Endothelial cell of umbilical vein (primary cell): ENCODE data around the gene TNFAIP1. TPM values are rescaled to one million over a fixed set of nuclear protein-coding genes. Genes with fewer than 3 reads are reported as not detected.

Experiments
- BruUV-seq: library from RNA; stranded (reverse); fragments of 400-500 nt; replicated peaks from 2 replicates; lab custom pipeline; 2021; lab: Mats Ljungman, UMichigan
- CTCF ChIA-PET: fragments of 300-600, 350-600 bp; sonication (Branson Sonifier 250); formaldehyde crosslinking; loops from one replicate; lab custom pipeline; 2021; ENCODE audit warnings: antibody characterized with exemption, inconsistent platforms; lab: Charles Lee
- POLR2A ChIA-PET: fragments of 300-600, 350-600 bp; sonication (Branson Sonifier 250); formaldehyde crosslinking; loops from one replicate; lab custom pipeline; 2021; ENCODE audit warnings: antibody characterized with exemption, inconsistent platforms; lab: Charles Lee
- DNase-seq: peaks from one replicate; pipeline ENCODE4 v3.0.0-alpha.2; 2011; ENCODE audit warnings: low read depth, low spot score
- FAIRE-seq: peaks from 2 replicates; lab custom pipeline; 2011; peaks lifted over from hg19 to GRCh38; lab: Jason Lieb, UNC
- H2AFZ ChIP-seq: 2 replicates; pipeline ENCODE4 v1.6.0; 2012; ENCODE audit warnings: low read depth, low read length, control low read depth, inconsistent platforms
- H3K27ac ChIP-seq: 2 replicates; pipeline ENCODE4 v1.5.1; 2011; ENCODE audit warnings: low read depth, mild to moderate bottlenecking, control low read depth, low read length, moderate library complexity; ENCODE audit not compliant: insufficient read depth
- H3K27me3 ChIP-seq, 2 experiments: 2 replicates each; pipeline versions ENCODE4 v1.6.0 to v1.6.1; 2011; ENCODE audit warnings: low read length in 2 of 2, mixed read lengths in 1 of 2; ENCODE audit not compliant: control insufficient read depth in 2 of 2, insufficient read depth in 2 of 2
- H3K36me3 ChIP-seq, 2 experiments: 2 replicates in 1 of 2; 3 replicates in 1 of 2; pipeline ENCODE4 v1.5.1; 2011; ENCODE audit warnings: low read length in 2 of 2, mild to moderate bottlenecking in 1 of 2, moderate library complexity in 1 of 2; ENCODE audit not compliant: control insufficient read depth in 2 of 2, insufficient read depth in 2 of 2; ENCODE audit errors: extremely low read depth in 1 of 2
- H3K4me1 ChIP-seq: 3 replicates; pipeline ENCODE4 v1.5.1; 2011; ENCODE audit warnings: mild to moderate bottlenecking, low read length; ENCODE audit not compliant: control insufficient read depth, insufficient read depth; ENCODE audit errors: extremely low read depth
- H3K4me2 ChIP-seq: 2 replicates; pipeline ENCODE4 v1.6.1; 2011; ENCODE audit warnings: low read length, control low read depth, mixed read lengths; ENCODE audit not compliant: insufficient read depth
- H3K4me3 ChIP-seq, 3 experiments: fragments of 200-600 bp in 1 of 3; sonication (generic), shearing (Covaris generic) in 1 of 3; replicated peaks in 1 of 3; 2 replicates each; pipeline ENCODE4 v1.5.1; 2011 to 2016; ENCODE audit warnings: control low read depth in 3 of 3, low read length in 3 of 3, mild to moderate bottlenecking in 2 of 3, inconsistent platforms in 1 of 3, low read depth in 1 of 3, moderate library complexity in 1 of 3; ENCODE audit not compliant: insufficient read depth in 1 of 3
- H3K79me2 ChIP-seq: 2 replicates; pipeline ENCODE4 v1.6.0; 2012; ENCODE audit warnings: low read length, inconsistent platforms; ENCODE audit not compliant: control insufficient read depth, insufficient read depth
- H3K9ac ChIP-seq: replicated peaks from 2 replicates; pipeline ENCODE3; 2011; ENCODE audit warnings: low read length, control low read depth; ENCODE audit not compliant: insufficient read depth; ENCODE audit errors: extremely low read depth
- H3K9me1 ChIP-seq: replicated peaks from 3 replicates; pipeline ENCODE4 v1.6.0; 2011; ENCODE audit warnings: mild to moderate bottlenecking, low read length; ENCODE audit not compliant: control insufficient read depth, insufficient read depth; ENCODE audit errors: extremely low read depth
- H3K9me3 ChIP-seq: replicated peaks from 2 replicates; pipeline ENCODE4 v1.5.1; 2012; ENCODE audit warnings: low read length, inconsistent platforms; ENCODE audit not compliant: control insufficient read depth, insufficient read depth
- H4K20me1 ChIP-seq: replicated peaks from 2 replicates; pipeline ENCODE3; 2011; ENCODE audit warnings: mild to moderate bottlenecking, low read length; ENCODE audit not compliant: control insufficient read depth, insufficient read depth; ENCODE audit errors: extremely low read depth
- CTCF ChIP-seq, 2 donors: IDR thresholded peaks; 1 replicate in 1 of 2; 2 replicates in 1 of 2; pipeline ENCODE4 v1.5.1; 2011; ENCODE audit warnings: low read length in 2 of 2, mild to moderate bottlenecking in 2 of 2, moderate library complexity in 2 of 2, control low read depth in 1 of 2, inconsistent platforms in 1 of 2, low read depth in 1 of 2; ENCODE audit not compliant: insufficient read depth in 1 of 2; ENCODE audit errors: extremely low read depth in 1 of 2
- EZH2 ChIP-seq: IDR thresholded peaks from 2 replicates; pipeline ENCODE4 v1.6.1; 2012; ENCODE audit warnings: borderline replicate concordance, low read depth, mild to moderate bottlenecking, moderate library complexity, low read length, inconsistent platforms; ENCODE audit not compliant: severe bottlenecking
- FOS ChIP-seq: IDR thresholded peaks from 2 replicates; pipeline ENCODE4 v1.6.1; 2011; ENCODE audit warnings: mild to moderate bottlenecking, low read length, moderate library complexity, borderline replicate concordance; ENCODE audit not compliant: insufficient read depth
- POLR2A ChIP-seq: IDR thresholded peaks from 2 replicates; pipeline ENCODE4 v1.6.1; 2012; ENCODE audit warnings: low read depth, mild to moderate bottlenecking, control low read depth, low read length
- POLR2AphosphoS5 ChIP-seq: IDR thresholded peaks from 2 replicates; pipeline ENCODE4 v1.6.1; 2012; ENCODE audit warnings: low read depth, mild to moderate bottlenecking, control low read depth, low read length, moderate library complexity; ENCODE audit not compliant: insufficient read depth
- dilution Hi-C: fragments of 300-500 bp; cut with MboI; formaldehyde crosslinking; loops from one replicate; pipeline ENCODE4 v1.15.0; 2019; ENCODE audit warnings: low sequenced_read_pairs; ENCODE audit not compliant: extremely low pct_ligation_motif_present
- intact Hi-C: fragments of 100-400 bp; cut with micrococcal nuclease; formaldehyde crosslinking; loops from one replicate; pipeline ENCODE4 v1.10.0; 2022
- polyA plus RNA-seq, 4 experiments: library from polyadenylated mRNA; depleted of rRNA in 3 of 4; stranded (reverse) in 3 of 4; unstranded in 1 of 4; fragments of >200 nt; gene quantifications; 2 replicates each; pipeline versions ENCODE4 v1.2.1 to v1.2.3, GENCODE V29; 2011 to 2012; ENCODE audit warnings: missing spikeins in 1 of 4
- total RNA-seq: library from RNA; stranded (reverse); gene quantifications from 2 replicates; pipeline ENCODE4 v1.2.3, GENCODE V29; 2021

The TNFAIP1 gene
- total and polyA plus RNA-seq, 2 donors (not counting 3 experiments of a cell fraction or from before 2014, with no cell fraction given), result 85.7 to 89.6 TPM

- no peak for FAIRE-seq
- CTCF ChIA-PET, result interaction anchor here (0.7 to 6.7 kb wide), 4 partner anchors 11 to 117 kb away, joined by 3 to 36 read pairs (median 3); partner anchors contain the start of genes POLDIP2 and TNFAIP1
- no peak overlapping the region for H3K4me3 ChIP-seq
These were observed 32.8 kb downstream of the TNFAIP1 start for GRCh38 chr17:28368306-28368831.

GRCh38 chr17:28368915-28369683 is 33.5 kb downstream of the TNFAIP1 start:
- dilution Hi-C loops, result no loop called here

More at GRCh38 chr17:28368306-28368831, 32.8 kb downstream of the TNFAIP1 start:
- Histone ChIP-seq H3K36me3 (peaks cover 0 to 7% of the 10 kb centered on the region in 2 experiments), H3K9ac (no peak overlapping the region), H3K9me3 (no peaks in the 10 kb centered on the region), H3K4me1 (peaks cover 13% of the 10 kb centered on the region), H3K4me2 (no peak overlapping the region), H2AFZ (no peak overlapping the region), H3K27ac (no peak overlapping the region), H3K79me2 (no peaks in the 10 kb centered on the region), H3K9me1 (no peaks in the 10 kb centered on the region), H3K27me3 (no peaks in the 10 kb centered on the region), H4K20me1 (no peaks in the 10 kb centered on the region)
- BruUV-seq, result no TSS peak
- POLR2A ChIA-PET, result no interaction called here
- TF ChIP-seq POLR2AphosphoS5 (no peak), POLR2A (no peak)
- dilution Hi-C loops (no loop called here), intact Hi-C loops (no loop called here)
- DNase-seq, result no peak

More at GRCh38 chr17:28368915-28369683, 33.5 kb downstream of the TNFAIP1 start:
- Histone ChIP-seq H3K9ac (no peak overlapping the region), H3K27ac (no peak overlapping the region), H3K79me2 (no peaks in the 10 kb centered on the region), H3K27me3 (no peaks in the 10 kb centered on the region), H4K20me1 (no peaks in the 10 kb centered on the region), H3K9me3 (no peaks in the 10 kb centered on the region), H3K4me3 (no peak overlapping the region), H3K4me1 (peaks cover 13% of the 10 kb centered on the region), H3K4me2 (no peak overlapping the region), H2AFZ (no peak overlapping the region), H3K36me3 (peaks cover 0 to 4% of the 10 kb centered on the region in 2 experiments), H3K9me1 (no peaks in the 10 kb centered on the region)
- no TSS peak for BruUV-seq
- ChIA-PET CTCF (interaction anchor here (0.7 to 6.7 kb wide), 4 partner anchors 11 to 117 kb away, joined by 3 to 36 read pairs (median 3); partner anchors contain the start of genes POLDIP2 and TNFAIP1), POLR2A (no interaction called here)
- TF ChIP-seq FOS, result no peak
- no peak for TF ChIP-seq EZH2
- TF ChIP-seq POLR2A, result no peak
- no peak for TF ChIP-seq CTCF (IDR thresholded peaks at IDR 0.05; ENCODE audit: extremely low read depth in 1 of 2, insufficient read depth in 1 of 2, low read depth in 1 of 2, low read length in 2 of 2)
- intact Hi-C loops, result no loop called here
- no peak for FAIRE-seq
- DNase-seq, result no peak
